ENCODE measurements around the gene WDPCP. TPM values are rescaled to one million over a fixed set of nuclear protein-coding genes. Genes with fewer than 3 reads are reported as not detected.
"Not testable (repeated sequence)": the region's sequence is repeated elsewhere in the genome, so short reads cannot be mapped to it uniquely, and the experiment has no call there.

Gene WDPCP
- total RNA-seq, 1 donor from 2014 or later, result 12.3 TPM

DNA sequence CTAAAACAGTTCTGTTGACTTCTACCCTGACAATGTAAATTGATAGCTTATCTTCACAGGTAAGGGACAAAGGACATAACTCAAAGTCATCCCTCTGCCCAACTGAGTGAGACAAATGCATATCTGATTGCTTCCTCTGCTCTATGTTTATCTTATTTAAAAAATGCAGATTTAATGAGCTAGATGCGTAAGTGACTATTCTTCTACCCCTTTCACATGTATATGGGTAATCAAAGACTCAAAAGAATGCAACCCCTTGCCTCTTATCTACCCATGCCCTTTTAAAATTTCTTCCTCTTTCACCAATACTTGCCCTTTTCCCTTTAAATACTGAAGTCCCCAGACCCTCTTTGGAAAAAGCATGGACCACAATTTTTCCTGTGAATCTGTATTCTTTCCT lies 253.4 kb downstream of the WDPCP start:
- no peak for DNase-seq
- Histone ChIP-seq H3K4me1 (no peaks in the 10 kb centered on the region), H3K27me3 (ENCODE audit: low read depth) (no peaks in the 10 kb centered on the region), H3K9me3 (no peaks in the 10 kb centered on the region), H3K27ac (no peak overlapping the region), H3K4me3 (no peak overlapping the region), H3K36me3 (no peaks in the 10 kb centered on the region)
- TF ChIP-seq, protein P1, sequence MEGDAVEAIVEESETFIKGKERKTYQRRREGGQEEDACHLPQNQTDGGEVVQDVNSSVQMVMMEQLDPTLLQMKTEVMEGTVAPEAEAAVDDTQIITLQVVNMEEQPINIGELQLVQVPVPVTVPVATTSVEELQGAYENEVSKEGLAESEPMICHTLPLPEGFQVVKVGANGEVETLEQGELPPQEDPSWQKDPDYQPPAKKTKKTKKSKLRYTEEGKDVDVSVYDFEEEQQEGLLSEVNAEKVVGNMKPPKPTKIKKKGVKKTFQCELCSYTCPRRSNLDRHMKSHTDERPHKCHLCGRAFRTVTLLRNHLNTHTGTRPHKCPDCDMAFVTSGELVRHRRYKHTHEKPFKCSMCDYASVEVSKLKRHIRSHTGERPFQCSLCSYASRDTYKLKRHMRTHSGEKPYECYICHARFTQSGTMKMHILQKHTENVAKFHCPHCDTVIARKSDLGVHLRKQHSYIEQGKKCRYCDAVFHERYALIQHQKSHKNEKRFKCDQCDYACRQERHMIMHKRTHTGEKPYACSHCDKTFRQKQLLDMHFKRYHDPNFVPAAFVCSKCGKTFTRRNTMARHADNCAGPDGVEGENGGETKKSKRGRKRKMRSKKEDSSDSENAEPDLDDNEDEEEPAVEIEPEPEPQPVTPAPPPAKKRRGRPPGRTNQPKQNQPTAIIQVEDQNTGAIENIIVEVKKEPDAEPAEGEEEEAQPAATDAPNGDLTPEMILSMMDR (IDR thresholded peaks at IDR 0.05), result no peak
- intact Hi-C loops (cut with DNase I), result no loop called here
- ATAC-seq, result no peak

DNA sequence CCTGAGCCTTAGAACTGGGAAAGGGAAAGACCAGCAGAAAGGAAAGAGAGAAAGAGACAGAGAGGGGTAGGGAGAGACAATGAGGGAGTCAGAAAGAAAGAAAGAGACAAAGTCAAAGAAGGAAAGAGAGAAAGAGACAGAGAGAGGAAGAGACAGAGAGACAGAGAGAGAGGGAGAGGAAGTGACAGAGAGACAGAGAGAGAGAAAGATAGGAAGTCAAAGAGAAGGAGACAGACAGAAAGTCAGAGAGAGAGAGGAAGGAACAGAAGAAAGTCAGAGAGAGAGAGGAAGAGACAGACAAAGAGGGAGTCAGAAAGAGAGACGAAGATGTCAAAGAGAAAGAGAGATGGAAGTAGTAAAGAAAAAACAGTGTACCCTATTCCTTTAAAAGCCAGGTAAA lies 261.8 kb downstream of the WDPCP start:
- intact Hi-C loops (cut with DNase I), result no loop called here
- no peak overlapping the region for H3K27ac ChIP-seq
- no peak overlapping the region for H3K4me3 ChIP-seq
- no peaks in the 10 kb centered on the region for H3K36me3 ChIP-seq
- TF ChIP-seq, protein P1 (IDR thresholded peaks at IDR 0.05), result no peak
- peaks cover 7% of the 10 kb centered on the region for H3K9me3 ChIP-seq
- ATAC-seq (no peak), DNase-seq (no peak)
- H3K4me1 ChIP-seq, result no peaks in the 10 kb centered on the region
- no peaks in the 10 kb centered on the region for H3K27me3 ChIP-seq (ENCODE audit: low read depth)

DNA sequence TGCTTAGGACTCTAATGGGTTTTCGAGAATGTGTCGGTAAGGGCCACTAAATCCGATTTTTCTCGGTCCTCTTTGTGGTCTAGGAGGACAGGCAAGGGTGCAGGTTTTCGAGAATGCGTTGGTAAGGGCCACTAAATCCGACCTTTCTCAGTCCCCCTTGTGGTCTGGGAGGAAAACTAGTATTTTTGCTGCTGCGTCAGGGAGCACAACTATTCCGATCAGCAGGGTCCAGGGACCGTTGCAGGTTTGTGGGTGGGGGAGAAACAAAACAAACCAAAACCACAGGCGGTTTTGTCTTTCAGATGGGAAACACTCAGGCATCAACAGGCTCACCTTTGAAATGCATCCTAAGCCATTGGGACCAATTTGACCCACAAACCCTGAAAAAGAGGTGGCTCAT lies 264.6 kb downstream of the WDPCP start:
- intact Hi-C loops (cut with DNase I); H3K27me3 ChIP-seq (ENCODE audit: low read depth); H3K27ac ChIP-seq; DNase-seq; H3K4me1 ChIP-seq; H3K36me3 ChIP-seq; ATAC-seq; H3K4me3 ChIP-seq: not testable (repeated sequence)
- H3K9me3 ChIP-seq, result peaks cover 23% of the 10 kb centered on the region

DNA sequence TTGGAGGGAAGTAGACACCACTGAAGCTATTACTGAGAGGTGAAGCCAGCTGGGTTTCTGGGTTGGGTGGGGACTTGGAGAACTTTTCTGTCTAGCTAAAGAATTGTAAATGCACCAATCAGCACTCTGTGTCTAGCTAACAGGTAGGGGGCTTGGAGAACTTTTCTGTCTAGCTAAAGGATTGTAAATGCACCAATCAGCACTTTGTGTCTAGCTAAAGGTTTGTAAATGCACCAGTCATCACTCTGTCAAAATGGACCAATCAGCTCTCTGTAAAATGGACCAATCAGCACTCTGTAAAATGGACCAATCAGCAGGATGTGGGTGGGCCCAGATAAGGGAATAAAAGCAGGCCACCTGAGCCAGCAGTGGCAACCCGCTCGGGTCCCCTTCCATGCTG lies 266.3 kb downstream of the WDPCP start:
- H3K27ac ChIP-seq, result not testable (repeated sequence)

DNA sequence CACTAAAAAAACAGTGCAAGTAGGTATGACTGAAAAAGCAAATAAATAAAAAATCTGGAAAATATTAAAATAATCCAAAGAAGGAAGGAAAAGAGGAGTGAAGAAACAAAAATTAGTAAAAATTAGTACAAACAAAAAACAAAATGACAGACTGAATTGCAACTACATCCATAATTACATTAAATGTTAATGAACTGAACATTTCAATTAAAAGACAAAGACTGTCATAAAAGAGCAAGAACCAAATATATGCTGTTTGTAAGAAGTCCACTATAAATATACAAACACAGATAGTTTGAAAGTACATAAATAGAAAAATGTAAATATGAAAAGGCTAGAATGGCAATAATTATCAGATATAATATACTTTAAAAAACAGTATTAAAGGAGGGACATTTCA lies 267.6 kb downstream of the WDPCP start:
- Histone ChIP-seq H3K36me3 (no peaks in the 10 kb centered on the region), H3K9me3 (peaks cover 25% of the 10 kb centered on the region), H3K27me3 (ENCODE audit: low read depth) (no peaks in the 10 kb centered on the region), H3K4me1 (no peaks in the 10 kb centered on the region), H3K4me3 (no peak overlapping the region), H3K27ac (no peak overlapping the region)
- ATAC-seq (no peak), DNase-seq (no peak)
- TF ChIP-seq, protein P1 (IDR thresholded peaks at IDR 0.05), result no peak
- intact Hi-C loops (cut with DNase I), result no loop called here

More for the DNA sequence above, 266.3 kb downstream of the WDPCP start:
- peaks cover 25% of the 10 kb centered on the region for H3K9me3 ChIP-seq
- intact Hi-C loops (cut with DNase I); H3K36me3 ChIP-seq; H3K27me3 ChIP-seq (ENCODE audit: low read depth); H3K4me3 ChIP-seq; ATAC-seq; H3K4me1 ChIP-seq; DNase-seq: not testable (repeated sequence)

DNA sequence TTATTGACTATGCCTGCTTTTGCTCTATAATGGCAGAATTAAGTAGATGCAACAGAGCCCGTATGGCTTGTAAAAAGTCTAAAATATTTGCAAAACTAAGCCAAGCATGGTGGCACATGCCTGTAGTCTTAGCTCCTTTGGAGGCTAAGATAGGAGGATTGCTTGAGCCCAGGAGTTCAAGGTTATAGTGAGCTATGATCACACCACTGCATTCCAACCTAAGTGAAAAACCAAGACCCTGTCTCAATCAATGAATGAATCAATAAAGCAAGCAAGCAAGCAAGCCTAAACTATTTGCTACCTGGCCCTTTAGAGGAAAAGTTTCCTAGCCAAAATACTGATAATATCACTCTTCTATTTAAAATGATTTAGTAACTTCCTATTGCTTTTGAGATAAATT lies 277.7 kb downstream of the WDPCP start:
- H3K4me3 ChIP-seq, result no peak overlapping the region
- H3K27me3 ChIP-seq (ENCODE audit: low read depth), result no peaks in the 10 kb centered on the region
- TF ChIP-seq, protein P1 (IDR thresholded peaks at IDR 0.05), result no peak
- no peaks in the 10 kb centered on the region for H3K4me1 ChIP-seq
- no peak overlapping the region for H3K27ac ChIP-seq
- H3K9me3 ChIP-seq, result peaks cover 13% of the 10 kb centered on the region
- no peak for DNase-seq
- H3K36me3 ChIP-seq, result no peaks in the 10 kb centered on the region
- intact Hi-C loops (cut with DNase I), result no loop called here
- ATAC-seq, result no peak

DNA sequence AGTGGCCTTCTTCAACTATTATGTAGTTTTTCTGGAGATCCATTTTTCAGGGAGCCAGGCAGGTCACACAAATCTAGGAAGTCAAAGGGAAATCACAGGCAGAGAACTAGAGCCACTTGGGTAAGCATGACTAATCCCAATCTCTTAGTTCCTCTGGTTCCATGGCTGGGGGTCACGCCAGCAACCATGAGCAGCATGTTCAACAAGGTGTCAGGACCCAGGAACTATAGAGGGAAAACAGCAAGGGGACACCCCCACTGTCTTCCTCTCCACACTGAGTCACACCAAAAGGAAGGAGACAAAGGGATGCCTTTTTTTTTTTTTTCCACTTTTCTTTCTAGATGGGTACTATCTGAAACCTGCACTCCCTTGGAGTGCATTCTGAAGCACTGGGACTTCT lies 286.8 kb downstream of the WDPCP start:
- no peak for DNase-seq

More for the DNA sequence above, 286.8 kb downstream of the WDPCP start:
- Histone ChIP-seq H3K4me1 (no peaks in the 10 kb centered on the region), H3K27me3 (ENCODE audit: low read depth) (no peaks in the 10 kb centered on the region), H3K27ac (no peak overlapping the region), H3K4me3 (no peak overlapping the region), H3K36me3 (no peaks in the 10 kb centered on the region), H3K9me3 (peaks cover 52% of the 10 kb centered on the region)
- TF ChIP-seq, protein P1 (IDR thresholded peaks at IDR 0.05), result no peak
- intact Hi-C loops (cut with DNase I), result no loop called here
- no peak for ATAC-seq
